Mesendoderm (in vitro differentiated cells): Measurements from ENCODE around the gene RABGAP1L.
A peak's percentile ranks its signal among the peaks of the same experiment; 100 is the strongest.

Experiments
- DNase-seq: peaks from one replicate; pipeline ENCODE4 v3.0.0; 2013
- H2AK5ac ChIP-seq: 2 replicates; pipeline ENCODE4 v1.6.1; 2013; ENCODE audit warnings: low read length, inconsistent platforms
- H2BK120ac ChIP-seq: 2 replicates; pipeline ENCODE4 v1.6.1; 2013; ENCODE audit warnings: low read depth, mild to moderate bottlenecking, low read length, moderate library complexity, mixed read lengths
- H2BK15ac ChIP-seq: replicated peaks from 2 replicates; pipeline ENCODE4 v1.6.1; 2013; ENCODE audit warnings: low read depth, mild to moderate bottlenecking, moderate library complexity
- H2BK5ac ChIP-seq: 2 replicates; pipeline ENCODE4 v1.6.1; 2013; ENCODE audit warnings: low read length, inconsistent platforms
- H3K18ac ChIP-seq: 2 replicates; pipeline ENCODE4 v1.6.1; 2013; ENCODE audit warnings: mild to moderate bottlenecking, low read length, mixed read lengths
- H3K23ac ChIP-seq: one replicate; pipeline ENCODE4 v1.6.1; 2013; ENCODE audit warnings: low read length
- H3K27ac ChIP-seq: 2 replicates; pipeline ENCODE4 v1.5.1; 2013; ENCODE audit warnings: low read depth, mild to moderate bottlenecking, inconsistent platforms, low read length, moderate library complexity
- H3K27me3 ChIP-seq: 2 replicates; pipeline ENCODE4 v1.6.1; 2013; ENCODE audit warnings: low read length, control low read depth, mild to moderate bottlenecking, inconsistent platforms; ENCODE audit not compliant: insufficient read depth, poor library complexity
- H3K36me3 ChIP-seq: 2 replicates; pipeline ENCODE4 v1.6.1; 2013; ENCODE audit warnings: low read length, inconsistent platforms; ENCODE audit not compliant: control insufficient read depth, insufficient read depth
- H3K4ac ChIP-seq: one replicate; pipeline ENCODE4 v1.6.1; 2013; ENCODE audit warnings: low read depth, mild to moderate bottlenecking, low read length, moderate library complexity
- H3K4me1 ChIP-seq: 2 replicates; pipeline ENCODE4 v1.6.1; 2013; ENCODE audit warnings: low read depth, low read length, inconsistent platforms; ENCODE audit not compliant: control insufficient read depth
- H3K4me2 ChIP-seq: 2 replicates; pipeline ENCODE4 v1.6.1; 2013; ENCODE audit warnings: low read length
- H3K4me3 ChIP-seq: 2 replicates; pipeline ENCODE4 v1.5.1; 2013; ENCODE audit warnings: mild to moderate bottlenecking, low read length
- H3K56ac ChIP-seq: one replicate; pipeline ENCODE4 v1.6.1; 2013; ENCODE audit warnings: low read length
- H3K79me1 ChIP-seq: 2 replicates; pipeline ENCODE4 v1.6.1; 2013; ENCODE audit warnings: low read length, inconsistent platforms
- H3K79me2 ChIP-seq: 2 replicates; pipeline ENCODE4 v1.6.1; 2013; ENCODE audit warnings: mild to moderate bottlenecking, low read length; ENCODE audit not compliant: control insufficient read depth, insufficient read depth
- H3K9ac ChIP-seq: 2 replicates; pipeline ENCODE4 v1.6.1; 2013; ENCODE audit warnings: low read length, inconsistent platforms
- H4K5ac ChIP-seq: one replicate; pipeline ENCODE4 v1.6.1; 2013; ENCODE audit warnings: low read length
- H4K8ac ChIP-seq: one replicate; pipeline ENCODE4 v1.6.1; 2013; ENCODE audit warnings: low read depth, mild to moderate bottlenecking, control low read depth, low read length, moderate library complexity
- WGBS: extraction: QIAGEN DNeasy Blood & Tissue Kit; methylation state at CpG from one replicate; pipeline ENCODE4 v1.1.7; 2013; ENCODE audit warnings: low lambda C conversion rate, missing lambda C conversion rate; ENCODE audit not compliant: insufficient coverage; ENCODE audit errors: extremely low coverage; 5-methylcytosine and 5-hydroxymethylcytosine counted together

RABGAP1L gene

DNA sequence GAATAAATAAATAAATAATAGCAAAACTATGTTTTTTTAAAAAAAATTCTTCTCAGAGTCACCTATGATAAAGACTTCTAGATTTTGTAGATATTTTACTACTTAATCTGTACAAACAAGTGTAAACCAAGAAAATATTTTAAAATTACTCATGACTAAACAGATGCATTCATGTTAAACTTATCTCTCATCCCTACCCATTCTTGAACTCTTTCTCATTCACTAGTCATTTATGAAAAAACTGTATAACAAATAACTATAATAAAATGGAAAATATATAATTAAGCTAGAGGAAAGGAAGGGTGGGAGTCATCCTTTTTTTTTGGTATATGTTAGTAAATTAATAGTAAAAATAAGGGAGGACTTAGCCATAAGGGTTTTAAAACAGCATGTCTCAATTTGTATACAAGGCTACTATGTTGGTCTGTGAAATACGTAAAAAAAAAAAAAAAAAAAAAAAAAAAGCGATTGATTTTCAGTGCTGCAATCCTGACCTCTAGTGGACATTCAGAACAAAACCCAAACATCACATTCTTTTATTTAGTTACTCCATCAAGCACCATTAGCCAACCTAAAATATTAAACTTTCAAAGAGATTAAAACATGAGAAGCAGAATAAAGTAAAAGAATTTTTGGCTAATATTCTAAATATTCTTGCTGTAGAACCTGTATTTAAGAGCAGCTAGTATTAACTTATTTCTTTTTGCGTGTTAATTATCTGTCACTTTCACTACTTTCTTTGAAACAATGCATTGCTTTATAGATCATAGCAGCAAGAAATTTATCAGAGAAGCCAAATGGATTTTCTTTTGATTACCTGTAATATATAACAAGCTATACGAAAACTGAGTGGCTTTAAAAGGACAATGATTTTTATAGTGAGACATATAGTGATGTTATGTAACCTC, 584.6 kb downstream of the RABGAP1L start:
- H3K36me3 ChIP-seq: no peaks in the 10 kb centered on the region
- no peak overlapping the region for H2AK5ac ChIP-seq
- DNase-seq: peak; percentile 40
- H3K18ac ChIP-seq: no peak overlapping the region
- WGBS: no CpG with 5 or more reads among the region's 4 CpGs
- H4K5ac ChIP-seq: no peak overlapping the region
- H3K56ac ChIP-seq: no peak overlapping the region
- no peaks in the 10 kb centered on the region for H3K79me2 ChIP-seq
- H3K23ac ChIP-seq: no peak overlapping the region
- H2BK5ac ChIP-seq: no peak overlapping the region
- H2BK15ac ChIP-seq: no peak overlapping the region
- no peak overlapping the region for H4K8ac ChIP-seq
- no peaks in the 10 kb centered on the region for H3K27me3 ChIP-seq
- no peak overlapping the region for H3K4ac ChIP-seq
- H2BK120ac ChIP-seq: no peak overlapping the region
- no peak overlapping the region for H3K4me3 ChIP-seq
- H3K79me1 ChIP-seq: no peaks in the 10 kb centered on the region
- no peak overlapping the region for H3K9ac ChIP-seq
- no peak overlapping the region for H3K4me2 ChIP-seq
- no peak overlapping the region for H3K27ac ChIP-seq
- no peaks in the 10 kb centered on the region for H3K4me1 ChIP-seq

- WGBS: no CpG with 5 or more reads among the region's 2 CpGs
Observed at GRCh38 chr1:174744886-174745285, 585.6 kb downstream of the RABGAP1L start.

GRCh38 chr1:174746024-174746808, 586.9 kb downstream of the RABGAP1L start:
- Histone ChIP-seq H2BK120ac (no peak overlapping the region), H3K27ac (no peak overlapping the region), H3K79me1 (no peaks in the 10 kb centered on the region), H3K79me2 (no peaks in the 10 kb centered on the region), H2BK15ac (no peak overlapping the region), H4K8ac (no peak overlapping the region), H3K4me3 (no peak overlapping the region), H2BK5ac (no peak overlapping the region), H3K4me2 (no peak overlapping the region), H3K18ac (no peak overlapping the region), H3K4ac (no peak overlapping the region), H3K27me3 (no peaks in the 10 kb centered on the region), H4K5ac (no peak overlapping the region), H3K23ac (no peak overlapping the region), H3K36me3 (no peaks in the 10 kb centered on the region), H2AK5ac (no peak overlapping the region), H3K9ac (no peak overlapping the region), H3K4me1 (no peaks in the 10 kb centered on the region), H3K56ac (no peak overlapping the region)
- DNase-seq: no peak
- WGBS: no CpG with 5 or more reads among the region's 2 CpGs

More at GRCh38 chr1:174744886-174745285, 585.6 kb downstream of the RABGAP1L start:
- no peak overlapping the region for H3K4ac ChIP-seq
- H3K36me3 ChIP-seq: no peaks in the 10 kb centered on the region
- H3K27ac ChIP-seq: no peak overlapping the region
- no peaks in the 10 kb centered on the region for H3K79me2 ChIP-seq
- H3K18ac ChIP-seq: no peak overlapping the region
- no peak for DNase-seq
- no peak overlapping the region for H4K8ac ChIP-seq
- H3K79me1 ChIP-seq: no peaks in the 10 kb centered on the region
- H3K56ac ChIP-seq: no peak overlapping the region
- H2BK120ac ChIP-seq: no peak overlapping the region
- H3K4me1 ChIP-seq: no peaks in the 10 kb centered on the region
- H3K4me2 ChIP-seq: no peak overlapping the region
- H2AK5ac ChIP-seq: no peak overlapping the region
- H3K9ac ChIP-seq: no peak overlapping the region
- no peaks in the 10 kb centered on the region for H3K27me3 ChIP-seq
- no peak overlapping the region for H3K23ac ChIP-seq
- H3K4me3 ChIP-seq: no peak overlapping the region
- H2BK15ac ChIP-seq: no peak overlapping the region
- H2BK5ac ChIP-seq: no peak overlapping the region
- no peak overlapping the region for H4K5ac ChIP-seq

DNA sequence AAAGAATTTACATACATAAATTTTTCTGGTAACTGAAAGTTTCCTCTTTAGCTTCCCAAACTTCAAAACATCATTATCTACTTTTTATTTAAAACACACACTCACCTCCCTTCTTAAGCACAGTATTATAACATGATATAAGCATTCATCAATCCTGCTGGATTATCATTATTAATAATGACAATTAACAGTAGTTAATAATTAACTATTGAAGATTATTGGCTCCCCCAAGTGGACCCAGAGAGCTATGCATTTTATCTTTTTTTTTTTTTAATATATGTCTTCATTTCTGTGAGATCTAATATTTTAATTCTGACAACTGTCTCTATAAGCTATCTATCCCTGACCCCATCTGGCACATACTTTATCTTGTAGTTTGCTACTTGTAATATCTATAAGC, 588.3 kb downstream of the RABGAP1L start:
- Histone ChIP-seq H2BK15ac (no peak overlapping the region), H2BK5ac (no peak overlapping the region), H3K4ac (no peak overlapping the region), H3K27ac (no peak overlapping the region), H2BK120ac (no peak overlapping the region), H3K27me3 (no peaks in the 10 kb centered on the region), H3K36me3 (no peaks in the 10 kb centered on the region), H3K79me1 (no peaks in the 10 kb centered on the region), H4K5ac (no peak overlapping the region), H3K4me3 (no peak overlapping the region), H3K18ac (no peak overlapping the region), H3K56ac (no peak overlapping the region), H4K8ac (no peak overlapping the region), H2AK5ac (no peak overlapping the region), H3K23ac (no peak overlapping the region), H3K9ac (no peak overlapping the region), H3K4me2 (no peak overlapping the region), H3K79me2 (no peaks in the 10 kb centered on the region), H3K4me1 (no peaks in the 10 kb centered on the region)
- DNase-seq: no peak

GRCh38 chr1:174748586-174748985, 589.3 kb downstream of the RABGAP1L start:
- Histone ChIP-seq H2BK15ac (no peak overlapping the region), H3K4me3 (no peak overlapping the region), H3K56ac (no peak overlapping the region), H3K23ac (no peak overlapping the region), H2AK5ac (no peak overlapping the region), H3K27me3 (no peaks in the 10 kb centered on the region), H4K8ac (no peak overlapping the region), H3K27ac (no peak overlapping the region), H2BK5ac (no peak overlapping the region), H3K36me3 (no peaks in the 10 kb centered on the region), H3K18ac (no peak overlapping the region), H3K79me1 (no peaks in the 10 kb centered on the region), H4K5ac (no peak overlapping the region), H3K4ac (no peak overlapping the region), H3K4me1 (no peaks in the 10 kb centered on the region), H2BK120ac (no peak overlapping the region), H3K4me2 (no peak overlapping the region), H3K9ac (no peak overlapping the region), H3K79me2 (no peaks in the 10 kb centered on the region)
- WGBS: no CpG with 5 or more reads among the region's 7 CpGs
- DNase-seq: no peak
